Raji (cell line): ENCODE measurements around the gene NYNRIN.
A peak's percentile ranks its signal among the peaks of the same experiment; 100 is the strongest.

Experiments used
- POLR2A ChIP-seq: IDR thresholded peaks from 2 replicates; pipeline ENCODE4 v1.6.1; 2011; ENCODE audit warnings: low read depth, low read length, control low read depth; ENCODE audit not compliant: insufficient read depth

The NYNRIN gene

GRCh38 chr14:24430682-24431568 is 32.1 kb downstream of the NYNRIN start:
- peak; percentile 65 for TF ChIP-seq POLR2A

- TF ChIP-seq POLR2A, result peak; percentile 37; the same call in 1 of the 2 replicates
Observed at GRCh38 chr14:24431569-24432258, 32.9 kb downstream of the NYNRIN start.

GRCh38 chr14:24432259-24433131 is 33.7 kb downstream of the NYNRIN start:
- TF ChIP-seq POLR2A, result no peak

- TF ChIP-seq POLR2A, result no peak
Observed at GRCh38 chr14:24434036-24434435, 35.2 kb downstream of the NYNRIN start.

GRCh38 chr14:24434676-24435075 is 35.9 kb downstream of the NYNRIN start:
- TF ChIP-seq POLR2A, result no peak

- TF ChIP-seq POLR2A, result no peak
Observed at GRCh38 chr14:24435192-24435810, 36.5 kb downstream of the NYNRIN start.

- no peak for TF ChIP-seq POLR2A
Observed at GRCh38 chr14:24435998-24436354, 37.2 kb downstream of the NYNRIN start.

GRCh38 chr14:24436355-24437019 is 37.7 kb downstream of the NYNRIN start:
- no peak; the same call in 1 of the 2 replicates for TF ChIP-seq POLR2A

GRCh38 chr14:24437020-24437735 is 38.4 kb downstream of the NYNRIN start:
- no peak for TF ChIP-seq POLR2A

GRCh38 chr14:24437736-24438067 is 38.9 kb downstream of the NYNRIN start:
- no peak for TF ChIP-seq POLR2A

GRCh38 chr14:24438223-24439097 is 39.7 kb downstream of the NYNRIN start:
- TF ChIP-seq POLR2A, result 0 out of 2 replicates have a peak, but pooled peaks have one; percentile 8

GRCh38 chr14:24439257-24439656 is 40.5 kb downstream of the NYNRIN start:
- TF ChIP-seq POLR2A, result no peak

- TF ChIP-seq POLR2A, result peak; percentile 13; the same call in 1 of the 2 replicates
Observed at GRCh38 chr14:24439830-24440605, 41.2 kb downstream of the NYNRIN start.
